Ovary (tissue), 3 donors: ENCODE data around the gene FNDC5.

Experiments
- POLR2A ChIP-seq: fragments of 450-650 bp; IDR thresholded peaks from one replicate; pipeline ENCODE4 v1.6.1; 2017; ENCODE audit warnings: antibody characterized with exemption, mild to moderate bottlenecking, moderate library complexity
- TF ChIP-seq, protein P1 (sequence below), 3 donors: fragments of 450-650 bp in 2 of 3; fragments of 200-600 bp in 1 of 3; IDR thresholded peaks; one replicate each; pipeline versions ENCODE4 v1.5.1 to v1.8.0; 2016 to 2022; ENCODE audit warnings: antibody characterized with exemption in 3 of 3, mild to moderate bottlenecking in 1 of 3
- donor health status: DM: no; HTN: no; CAD: no.

- no peak for TF ChIP-seq POLR2A
- TF ChIP-seq, protein P1, sequence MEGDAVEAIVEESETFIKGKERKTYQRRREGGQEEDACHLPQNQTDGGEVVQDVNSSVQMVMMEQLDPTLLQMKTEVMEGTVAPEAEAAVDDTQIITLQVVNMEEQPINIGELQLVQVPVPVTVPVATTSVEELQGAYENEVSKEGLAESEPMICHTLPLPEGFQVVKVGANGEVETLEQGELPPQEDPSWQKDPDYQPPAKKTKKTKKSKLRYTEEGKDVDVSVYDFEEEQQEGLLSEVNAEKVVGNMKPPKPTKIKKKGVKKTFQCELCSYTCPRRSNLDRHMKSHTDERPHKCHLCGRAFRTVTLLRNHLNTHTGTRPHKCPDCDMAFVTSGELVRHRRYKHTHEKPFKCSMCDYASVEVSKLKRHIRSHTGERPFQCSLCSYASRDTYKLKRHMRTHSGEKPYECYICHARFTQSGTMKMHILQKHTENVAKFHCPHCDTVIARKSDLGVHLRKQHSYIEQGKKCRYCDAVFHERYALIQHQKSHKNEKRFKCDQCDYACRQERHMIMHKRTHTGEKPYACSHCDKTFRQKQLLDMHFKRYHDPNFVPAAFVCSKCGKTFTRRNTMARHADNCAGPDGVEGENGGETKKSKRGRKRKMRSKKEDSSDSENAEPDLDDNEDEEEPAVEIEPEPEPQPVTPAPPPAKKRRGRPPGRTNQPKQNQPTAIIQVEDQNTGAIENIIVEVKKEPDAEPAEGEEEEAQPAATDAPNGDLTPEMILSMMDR (IDR thresholded peaks at IDR 0.05): no peak
Measured at GRCh38 chr1:32917521-32917920, 46.8 kb upstream of the FNDC5 start.
